Measurements from ENCODE around the gene PLCB2.

The PLCB2 gene

GRCh38 chr15:40238532-40239403, 69.0 kb downstream of the PLCB2 start, which contains the start of gene PAK6:
Gene PAK6 (plus strand): TSS chr15:40239063. CDS start chr15:40264786, 25,723 bp downstream.
- 0 out of 2 replicates have a peak, but pooled peaks have one; percentile 35 for TF ChIP-seq MAX (IDR thresholded peaks at IDR 0.05)
- TF ChIP-seq RAD21 (IDR thresholded peaks at IDR 0.05; ENCODE audit: low read depth), result peak; percentile 17; the same call in 1 of the 2 replicates
- peak; percentile 35; the same call in 1 of the 2 replicates for TF ChIP-seq TCF12 (IDR thresholded peaks at IDR 0.05; ENCODE audit: low read depth)
- TF ChIP-seq TEAD4 (IDR thresholded peaks at IDR 0.05), result no peak
- no peak for TF ChIP-seq NFIC (IDR thresholded peaks at IDR 0.05)
